Liver (tissue), 9 donors: ENCODE results near the gene SRP14. TPM values are rescaled to one million over a fixed set of nuclear protein-coding genes. Genes with fewer than 3 reads are reported as not detected.

Experiments
- DNase-seq: peaks from one replicate; pipeline ENCODE4 v3.0.0-alpha.2; 2017; ENCODE audit warnings: low spot score
- H3K27ac ChIP-seq, 2 donors: one replicate each; pipeline ENCODE4 v1.7.0; 2013; ENCODE audit warnings: inconsistent platforms in 2 of 2, low read length in 2 of 2, control low read depth in 1 of 2, low read depth in 1 of 2, mild to moderate bottlenecking in 1 of 2
- H3K27me3 ChIP-seq, 4 donors: one replicate each; pipeline versions ENCODE4 v1.6.1 to v1.7.0; 2013; ENCODE audit warnings: low read length in 3 of 4, inconsistent platforms in 1 of 4, mild to moderate bottlenecking in 1 of 4, moderate library complexity in 1 of 4; ENCODE audit not compliant: control insufficient read depth in 4 of 4, insufficient read depth in 4 of 4
- H3K36me3 ChIP-seq, 4 donors: one replicate each; pipeline versions ENCODE4 v1.6.1 to v1.7.0; 2013; ENCODE audit warnings: low read length in 3 of 4, mild to moderate bottlenecking in 3 of 4, low read depth in 1 of 4, moderate library complexity in 1 of 4; ENCODE audit not compliant: control insufficient read depth in 4 of 4, insufficient read depth in 3 of 4
- H3K4me1 ChIP-seq, 4 donors: one replicate each; pipeline versions ENCODE4 v1.6.1 to v1.7.0; 2013; ENCODE audit warnings: low read length in 3 of 4, mild to moderate bottlenecking in 3 of 4, moderate library complexity in 1 of 4; ENCODE audit not compliant: control insufficient read depth in 4 of 4, insufficient read depth in 4 of 4
- H3K4me3 ChIP-seq, 3 donors: one replicate each; pipeline versions ENCODE4 v1.6.1 to v1.7.0; 2013; ENCODE audit warnings: low read length in 3 of 3, control low read depth in 1 of 3, low read depth in 1 of 3, mild to moderate bottlenecking in 1 of 3
- H3K9ac ChIP-seq, 2 donors: one replicate each; pipeline ENCODE4 v1.7.0; 2013; ENCODE audit warnings: low read length in 2 of 2, mild to moderate bottlenecking in 2 of 2, moderate library complexity in 2 of 2, control low read depth in 1 of 2, low read depth in 1 of 2
- H3K9me3 ChIP-seq, 4 donors: one replicate each; pipeline versions ENCODE4 v1.6.1 to v1.7.0; 2013; ENCODE audit warnings: low read length in 3 of 4; ENCODE audit not compliant: control insufficient read depth in 4 of 4
- ATF3 ChIP-seq: IDR thresholded peaks from 2 replicates; pipeline ENCODE4 v1.6.1; 2016; ENCODE audit warnings: antibody characterized with exemption
- CTCF ChIP-seq: fragments of 150-350 bp; IDR thresholded peaks from 2 replicates; pipeline ENCODE4 v1.5.1; 2017; ENCODE audit warnings: improper control_type of control experiment, low read depth, low read length; ENCODE audit not compliant: missing input control
- EGR1 ChIP-seq, 2 donors: IDR thresholded peaks; 2 replicates each; pipeline ENCODE4 v1.6.1; 2016 to 2018; ENCODE audit warnings: antibody characterized with exemption in 2 of 2, low read depth in 2 of 2
- FOXA1 ChIP-seq: IDR thresholded peaks from 2 replicates; pipeline ENCODE4 v1.6.1; 2016; ENCODE audit warnings: antibody characterized with exemption
- FOXA2 ChIP-seq: IDR thresholded peaks from 2 replicates; pipeline ENCODE4 v1.6.1; 2016; ENCODE audit warnings: antibody characterized with exemption
- GABPA ChIP-seq, 2 donors: IDR thresholded peaks in 1 of 2; conservative IDR thresholded peaks in 1 of 2; 2 replicates each; pipeline ENCODE4 v1.6.1; 2016; ENCODE audit warnings: antibody characterized with exemption in 2 of 2, mild to moderate bottlenecking in 1 of 2, moderate library complexity in 1 of 2
- HNF4A ChIP-seq, 2 donors: conservative IDR thresholded peaks; 2 replicates each; pipeline ENCODE4 v1.6.1; 2016; ENCODE audit warnings: antibody characterized with exemption in 2 of 2, mild to moderate bottlenecking in 2 of 2
- HNF4G ChIP-seq: IDR thresholded peaks from 2 replicates; pipeline ENCODE4 v1.6.1; 2016; ENCODE audit warnings: antibody characterized with exemption
- JUND ChIP-seq, 2 donors: IDR thresholded peaks; 2 replicates each; pipeline ENCODE4 v1.6.1; 2016; ENCODE audit warnings: antibody characterized with exemption in 2 of 2
- MAX ChIP-seq: IDR thresholded peaks from 2 replicates; pipeline ENCODE4 v1.6.1; 2016; ENCODE audit warnings: antibody characterized with exemption
- NR2F2 ChIP-seq: IDR thresholded peaks from 2 replicates; pipeline ENCODE4 v1.6.1; 2016; ENCODE audit warnings: antibody characterized with exemption
- RAD21 ChIP-seq, 2 donors: IDR thresholded peaks; 2 replicates each; pipeline ENCODE4 v1.6.1; 2016; ENCODE audit warnings: antibody characterized with exemption in 2 of 2, mild to moderate bottlenecking in 2 of 2
- REST ChIP-seq: IDR thresholded peaks from 2 replicates; pipeline ENCODE4 v1.6.1; 2016; ENCODE audit warnings: antibody characterized with exemption, mild to moderate bottlenecking
- RXRA ChIP-seq, 2 donors: IDR thresholded peaks; 2 replicates each; pipeline ENCODE4 v1.6.1; 2017 to 2018; ENCODE audit warnings: antibody characterized with exemption in 2 of 2, mild to moderate bottlenecking in 1 of 2
- SP1 ChIP-seq: IDR thresholded peaks from 2 replicates; pipeline ENCODE4 v1.6.1; 2018; ENCODE audit warnings: antibody characterized with exemption, mild to moderate bottlenecking
- TAF1 ChIP-seq: conservative IDR thresholded peaks from 2 replicates; pipeline ENCODE4 v1.6.1; 2016; ENCODE audit warnings: antibody characterized with exemption, mild to moderate bottlenecking
- YY1 ChIP-seq: IDR thresholded peaks from 2 replicates; pipeline ENCODE4 v1.6.1; 2016; ENCODE audit warnings: antibody characterized with exemption, mild to moderate bottlenecking
- ZBTB33 ChIP-seq: IDR thresholded peaks from 2 replicates; pipeline ENCODE4 v1.6.1; 2016; ENCODE audit warnings: antibody characterized with exemption
- WGBS: extraction: QIAGEN DNeasy Blood & Tissue Kit; methylation state at CpG from one replicate; pipeline ENCODE4 v1.1.7; 2013; 5-methylcytosine and 5-hydroxymethylcytosine counted together
- polyA plus RNA-seq, 2 donors: library from polyadenylated mRNA; stranded (reverse) in 1 of 2; unstranded in 1 of 2; fragments of 200-250 nt in 1 of 2; fragments of >200 nt in 1 of 2; fragmentation: Nextera tagmentation in 1 of 2; extraction: Ambion mirVana in 1 of 2; gene quantifications; one replicate each; pipeline versions ENCODE4 v1.2.1 to v1.2.3, GENCODE V29; 2013 to 2015
- total RNA-seq, 2 donors: library from RNA; depleted of rRNA; stranded (reverse); fragments of >200 nt; gene quantifications; one replicate each; pipeline ENCODE4 v1.2.3, GENCODE V29; 2014
- donor health status: healthy.
- donor health status: healthy.
- donor health status: healthy.
- donor health status: healthy.
- donor health status: healthy.

The SRP14 gene
- total and polyA plus RNA-seq, 4 donors = 67.2 to 357 (median 116) TPM

- Histone ChIP-seq H3K27me3 (no peaks in the 10 kb centered on the region), H3K36me3 (peaks cover 6 to 13% (median 11%) of the 10 kb centered on the region in 4 donors), H3K9ac (peak overlapping the region in 1 of 2 donors; percentile 72), H3K4me1 (peaks cover 11 to 41% (median 35%) of the 10 kb centered on the region in 4 donors), H3K27ac (peak overlapping the region; percentile 82 to 99), H3K4me3 (no peak overlapping the region), H3K9me3 (no peaks in the 10 kb centered on the region)
- 26% methylated on average over 3 of the region's 3 CpGs for WGBS
- DNase-seq = peak; percentile 35
- TF ChIP-seq JUND (IDR thresholded peaks at IDR 0.05) (peak; percentile 91 to 92), FOXA1 (peak; percentile 69), MAX (peak; percentile 83), YY1 (peak; percentile 49), FOXA2 (peak; percentile 83), CTCF (no peak), TAF1 (peak; percentile 41), REST (peak; percentile 81), SP1 (peak; percentile 98), HNF4A (conservative IDR thresholded peaks at IDR 0.05) (peak; percentile 98 to 99), RAD21 (IDR thresholded peaks at IDR 0.05) (peak; percentile 60 to 71), RXRA (IDR thresholded peaks at IDR 0.05) (peak; percentile 98 to 99), ZBTB33 (peak; percentile 88), ATF3 (peak; percentile 71), EGR1 (IDR thresholded peaks at IDR 0.05; ENCODE audit: low read depth in 2 of 2) (peak; percentile 48 to 51), GABPA (IDR thresholded peaks at IDR 0.05 in 1 of 2, conservative IDR thresholded peaks at IDR 0.05 in 1 of 2) (peak; percentile 28 to 81), NR2F2 (peak; percentile 96), HNF4G (peak; percentile 91)
These were observed 1.8 kb upstream of the SRP14 start for GRCh38 chr15:40040770-40041169.
